HG03439 (cell line): ENCODE measurements around the gene MAN1B1.
"Not testable (repeated sequence)": the region's sequence is repeated elsewhere in the genome, so short reads cannot be mapped to it uniquely, and the experiment has no call there.

ENCODE experiments used
- ATAC-seq: cut with Tn5 transposase; IDR thresholded peaks from one replicate; pipeline ENCODE4 v1.9.1; 2021; ENCODE audit warnings: mild to moderate bottlenecking, moderate library complexity; ENCODE audit not compliant: unreplicated experiment

MAN1B1 gene

GRCh38 chr9:137110147-137110910, 23.5 kb downstream of the MAN1B1 start:
- no peak for ATAC-seq

- no peak for ATAC-seq
Measured at GRCh38 chr9:137110911-137111787, 24.4 kb downstream of the MAN1B1 start.

- no peak for ATAC-seq
Measured at GRCh38 chr9:137111788-137112563, 25.2 kb downstream of the MAN1B1 start.

GRCh38 chr9:137112564-137113384, 26.0 kb downstream of the MAN1B1 start:
- no peak for ATAC-seq

- ATAC-seq, result no peak
Measured at GRCh38 chr9:137113385-137114159, 26.8 kb downstream of the MAN1B1 start.

- ATAC-seq, result no peak
Measured at GRCh38 chr9:137114220-137114612, 27.4 kb downstream of the MAN1B1 start.

GRCh38 chr9:137114613-137115393, 28.0 kb downstream of the MAN1B1 start, which contains the start of gene DPP7:
TSS of gene DPP7 (minus strand) at chr9:137114733. CDS start at chr9:137114713, 20 bp downstream.
- ATAC-seq, result peak; percentile 51

GRCh38 chr9:137115394-137116026, 28.7 kb downstream of the MAN1B1 start:
- no peak for ATAC-seq

- no peak for ATAC-seq
Measured at GRCh38 chr9:137116027-137116507, 29.3 kb downstream of the MAN1B1 start.

GRCh38 chr9:137116728-137117127, 29.9 kb downstream of the MAN1B1 start:
- ATAC-seq, result no peak

GRCh38 chr9:137117269-137117731, 30.5 kb downstream of the MAN1B1 start:
- ATAC-seq, result no peak

- not testable (repeated sequence) for ATAC-seq
Measured at GRCh38 chr9:137118092-137118603, 31.4 kb downstream of the MAN1B1 start.

GRCh38 chr9:137121927-137122795, 35.4 kb downstream of the MAN1B1 start:
- not testable (repeated sequence) for ATAC-seq

- ATAC-seq, result not testable (repeated sequence)
Measured at GRCh38 chr9:137122796-137123467, 36.1 kb downstream of the MAN1B1 start.

- no peak for ATAC-seq
Measured at GRCh38 chr9:137123468-137123837, 36.7 kb downstream of the MAN1B1 start.

- ATAC-seq, result not testable (repeated sequence)
Measured at GRCh38 chr9:137123952-137124462, 37.2 kb downstream of the MAN1B1 start.
